Astrocyte of the spinal cord (primary cell): ENCODE data around the gene ZNF391.

ENCODE experiments used
- DNase-seq: peaks from one replicate; pipeline ENCODE4 v3.0.0; 2011; ENCODE audit warnings: low read depth, low spot score
- H3K4me3 ChIP-seq: 2 replicates; pipeline ENCODE4 v1.5.1; 2011; ENCODE audit warnings: low read depth, mild to moderate bottlenecking, low read length, moderate library complexity
- in situ Hi-C: cut with HindIII; loops from 2 replicates; pipeline ENCODE4 v1.10.0; 2017; ENCODE audit warnings: low sequenced_read_pairs
- TF ChIP-seq, protein P1 (sequence below): IDR thresholded peaks from 2 replicates; pipeline ENCODE4 v1.5.1; 2012; ENCODE audit warnings: low read depth, mild to moderate bottlenecking, low read length, inconsistent platforms

Gene ZNF391

DNA sequence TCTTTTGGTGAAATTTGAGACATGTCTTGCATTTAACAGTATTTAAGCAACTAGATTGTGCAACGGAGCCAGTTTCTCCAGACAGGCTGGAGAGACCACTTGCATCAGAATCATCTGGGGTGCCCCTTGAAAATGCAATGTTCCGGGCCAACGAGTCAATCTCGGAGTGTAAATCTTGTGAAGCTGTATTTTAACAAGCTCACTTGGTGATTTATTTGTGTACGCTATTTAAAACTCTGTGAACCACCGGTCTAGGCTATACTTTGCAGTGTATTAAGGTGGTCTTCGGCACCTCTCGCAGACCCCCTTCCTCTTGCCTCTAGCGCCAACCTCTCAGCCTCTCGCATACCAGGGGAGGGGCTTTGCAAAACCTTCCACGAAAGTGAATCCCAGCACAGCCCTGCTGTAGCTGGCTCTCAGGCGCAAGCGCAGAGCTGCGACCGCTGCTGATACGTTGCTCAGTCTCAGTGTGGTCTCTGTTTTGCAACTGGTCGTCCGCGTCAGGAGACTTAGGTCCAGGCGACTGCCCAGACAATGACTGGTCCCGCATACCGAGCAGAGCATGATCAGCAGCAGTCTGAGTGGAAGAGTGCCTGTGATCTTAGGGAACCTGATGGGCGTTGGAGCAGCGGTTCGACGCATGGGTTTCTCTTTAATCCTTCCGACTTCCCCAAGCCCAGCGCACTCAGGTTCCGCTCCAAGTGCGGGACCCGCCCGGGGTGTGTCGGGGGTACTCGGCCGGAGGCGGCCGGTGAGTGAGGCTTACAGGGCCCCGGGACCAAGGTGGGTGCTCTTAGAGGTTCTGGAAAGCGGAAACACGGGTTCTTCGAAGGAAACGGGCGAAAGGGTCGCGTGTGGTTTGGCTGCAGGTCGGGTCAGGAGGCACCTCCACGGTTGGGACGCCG is at the start of gene ZNF391:
TSS of gene ZNF391 (plus strand) at position 467 of the 905 bp plus-strand sequence. CDS start 11,612 bp downstream, outside the sequence.
- TF ChIP-seq, protein P1, sequence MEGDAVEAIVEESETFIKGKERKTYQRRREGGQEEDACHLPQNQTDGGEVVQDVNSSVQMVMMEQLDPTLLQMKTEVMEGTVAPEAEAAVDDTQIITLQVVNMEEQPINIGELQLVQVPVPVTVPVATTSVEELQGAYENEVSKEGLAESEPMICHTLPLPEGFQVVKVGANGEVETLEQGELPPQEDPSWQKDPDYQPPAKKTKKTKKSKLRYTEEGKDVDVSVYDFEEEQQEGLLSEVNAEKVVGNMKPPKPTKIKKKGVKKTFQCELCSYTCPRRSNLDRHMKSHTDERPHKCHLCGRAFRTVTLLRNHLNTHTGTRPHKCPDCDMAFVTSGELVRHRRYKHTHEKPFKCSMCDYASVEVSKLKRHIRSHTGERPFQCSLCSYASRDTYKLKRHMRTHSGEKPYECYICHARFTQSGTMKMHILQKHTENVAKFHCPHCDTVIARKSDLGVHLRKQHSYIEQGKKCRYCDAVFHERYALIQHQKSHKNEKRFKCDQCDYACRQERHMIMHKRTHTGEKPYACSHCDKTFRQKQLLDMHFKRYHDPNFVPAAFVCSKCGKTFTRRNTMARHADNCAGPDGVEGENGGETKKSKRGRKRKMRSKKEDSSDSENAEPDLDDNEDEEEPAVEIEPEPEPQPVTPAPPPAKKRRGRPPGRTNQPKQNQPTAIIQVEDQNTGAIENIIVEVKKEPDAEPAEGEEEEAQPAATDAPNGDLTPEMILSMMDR: no peak
- in situ Hi-C loops: no loop called here
- peak within 1 kb of the TSS; percentile 64 for H3K4me3 ChIP-seq
- peak; percentile 83 for DNase-seq

DNA sequence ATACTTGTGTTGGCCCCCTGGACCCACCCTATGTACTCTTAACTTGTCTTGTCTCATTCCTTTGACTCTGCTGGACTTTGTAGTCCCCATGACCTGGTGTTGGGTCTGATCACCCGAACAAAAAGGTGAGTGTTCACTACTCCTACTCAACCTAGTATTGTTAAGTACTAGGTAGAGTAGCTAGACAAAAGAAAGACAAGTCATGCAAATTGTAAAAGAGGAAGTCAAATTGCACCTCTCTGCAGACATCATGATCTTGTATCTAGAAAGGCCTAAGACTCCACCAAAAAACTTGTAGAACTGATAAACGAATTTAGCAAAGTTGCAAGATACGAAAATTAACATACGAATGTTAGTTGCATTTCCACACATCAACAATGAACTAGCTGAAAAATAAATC is 35.7 kb upstream of the ZNF391 start:
- in situ Hi-C loops: no loop called here

DNA sequence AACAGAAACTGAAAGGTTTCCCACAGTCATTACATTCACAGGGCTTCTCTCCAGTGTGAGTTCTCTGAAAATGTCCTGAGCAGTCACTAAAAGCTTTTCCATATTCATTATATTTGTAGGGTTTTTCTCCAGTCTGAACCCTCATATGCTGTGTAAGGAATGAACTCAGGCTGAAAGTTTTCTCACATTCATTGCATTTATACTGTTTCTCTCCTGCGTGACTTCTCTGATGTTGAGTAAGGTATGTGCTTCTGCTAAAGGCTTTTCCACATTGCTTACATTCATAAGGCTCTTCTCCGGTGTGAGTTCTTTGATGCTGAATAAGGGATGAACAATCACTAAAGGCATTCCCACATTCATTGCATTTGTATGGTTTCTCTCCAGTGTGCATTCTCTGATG is 29.8 kb upstream of the ZNF391 start:
- TF ChIP-seq, protein P1: no peak
- in situ Hi-C loops: no loop called here
- no peak overlapping the region for H3K4me3 ChIP-seq

More for the DNA sequence above, 35.7 kb upstream of the ZNF391 start:
- TF ChIP-seq, protein P1: no peak
- no peak for DNase-seq
- no peak overlapping the region for H3K4me3 ChIP-seq

DNA sequence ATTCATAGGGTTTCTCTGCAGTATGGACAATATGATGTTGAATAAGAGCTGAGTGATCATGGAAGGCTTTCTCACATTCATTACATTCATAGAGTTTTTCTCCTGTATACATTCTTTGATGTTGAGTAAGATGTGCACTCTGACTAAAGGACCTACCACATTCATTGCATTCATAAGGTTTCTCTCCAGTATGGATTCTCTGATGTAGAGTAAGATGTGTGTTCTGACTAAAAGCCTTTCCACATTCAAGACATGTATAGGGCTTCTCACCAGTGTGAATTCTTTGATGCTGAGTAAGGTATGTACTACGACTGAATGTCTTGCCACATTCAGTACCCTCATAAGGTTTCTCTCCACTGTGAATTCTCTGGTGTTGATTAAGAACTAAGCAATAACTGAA is 29.3 kb upstream of the ZNF391 start:
- in situ Hi-C loops: no loop called here
- TF ChIP-seq, protein P1: no peak
- no peak for DNase-seq
- no peak overlapping the region for H3K4me3 ChIP-seq

More for the DNA sequence above, 29.8 kb upstream of the ZNF391 start:
- DNase-seq: no peak

DNA sequence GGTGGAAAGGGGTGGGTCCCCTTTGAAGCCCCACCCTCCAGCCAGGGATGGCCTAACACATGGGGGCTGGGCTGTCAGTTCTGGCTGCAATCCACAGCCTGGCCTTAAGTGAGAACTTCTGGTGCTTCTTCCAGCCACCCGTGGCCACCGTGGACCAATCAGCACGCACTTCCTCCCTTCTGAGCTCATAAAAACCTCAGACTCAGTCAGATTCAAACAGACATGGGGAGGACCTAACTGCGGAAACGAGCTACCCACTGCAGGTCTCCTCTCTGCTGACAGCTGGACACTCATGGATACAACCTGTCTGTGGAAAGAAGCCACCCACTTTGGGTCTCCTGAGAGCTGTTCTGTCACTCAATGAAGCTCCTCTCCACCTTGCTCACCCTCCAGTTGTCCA is 20.4 kb upstream of the ZNF391 start:
- in situ Hi-C loops: no loop called here
- TF ChIP-seq, protein P1: no peak
- no peak for DNase-seq
- no peak overlapping the region for H3K4me3 ChIP-seq

DNA sequence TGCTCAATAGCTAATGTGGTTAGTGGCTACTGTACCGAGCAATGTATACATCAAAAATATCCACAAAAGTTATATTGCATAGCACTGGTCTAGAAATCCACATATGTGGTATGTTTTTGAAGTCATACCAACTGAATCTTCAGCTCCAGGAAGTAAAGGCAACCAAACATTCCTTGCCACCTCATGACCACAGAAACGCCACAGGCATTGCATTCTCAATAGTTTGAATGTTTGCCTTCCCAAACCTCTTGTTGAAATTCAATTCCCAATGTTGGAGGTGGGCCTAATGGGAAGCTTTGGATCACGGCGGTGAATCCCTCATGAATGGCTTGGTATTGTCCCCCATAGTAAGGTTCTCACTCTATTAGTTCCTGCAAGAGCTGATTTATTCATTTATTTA is 18.2 kb upstream of the ZNF391 start:
- in situ Hi-C loops: no loop called here
- no peak for DNase-seq
- TF ChIP-seq, protein P1: no peak
- H3K4me3 ChIP-seq: no peak overlapping the region
